ENCODE data around the gene PAPPA2.

DNA sequence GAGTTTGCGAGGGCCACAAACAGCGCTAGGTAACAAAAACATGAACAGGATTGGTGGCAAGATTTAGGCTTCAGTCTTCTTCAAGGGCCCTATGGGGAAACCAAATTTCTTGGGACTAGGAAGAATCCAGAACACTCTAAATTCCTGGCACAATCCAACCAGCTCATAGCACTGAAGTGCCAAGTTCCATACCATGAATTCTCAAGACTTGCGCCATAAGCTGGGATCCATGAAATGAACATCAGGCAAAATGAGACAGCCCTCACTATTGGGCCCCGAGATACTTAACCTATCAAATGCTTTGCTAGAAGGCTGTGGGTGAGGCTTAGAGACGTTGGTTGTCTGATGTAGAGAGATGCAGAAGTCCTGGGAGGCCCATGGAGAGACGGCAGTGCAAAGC, 322.1 kb downstream of the PAPPA2 start:
- TF ChIP-seq, protein P1, sequence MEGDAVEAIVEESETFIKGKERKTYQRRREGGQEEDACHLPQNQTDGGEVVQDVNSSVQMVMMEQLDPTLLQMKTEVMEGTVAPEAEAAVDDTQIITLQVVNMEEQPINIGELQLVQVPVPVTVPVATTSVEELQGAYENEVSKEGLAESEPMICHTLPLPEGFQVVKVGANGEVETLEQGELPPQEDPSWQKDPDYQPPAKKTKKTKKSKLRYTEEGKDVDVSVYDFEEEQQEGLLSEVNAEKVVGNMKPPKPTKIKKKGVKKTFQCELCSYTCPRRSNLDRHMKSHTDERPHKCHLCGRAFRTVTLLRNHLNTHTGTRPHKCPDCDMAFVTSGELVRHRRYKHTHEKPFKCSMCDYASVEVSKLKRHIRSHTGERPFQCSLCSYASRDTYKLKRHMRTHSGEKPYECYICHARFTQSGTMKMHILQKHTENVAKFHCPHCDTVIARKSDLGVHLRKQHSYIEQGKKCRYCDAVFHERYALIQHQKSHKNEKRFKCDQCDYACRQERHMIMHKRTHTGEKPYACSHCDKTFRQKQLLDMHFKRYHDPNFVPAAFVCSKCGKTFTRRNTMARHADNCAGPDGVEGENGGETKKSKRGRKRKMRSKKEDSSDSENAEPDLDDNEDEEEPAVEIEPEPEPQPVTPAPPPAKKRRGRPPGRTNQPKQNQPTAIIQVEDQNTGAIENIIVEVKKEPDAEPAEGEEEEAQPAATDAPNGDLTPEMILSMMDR (conservative IDR thresholded peaks at IDR 0.05; ENCODE audit: low read depth, low read length): no peak
- no peak for TF ChIP-seq MXI1 (IDR thresholded peaks at IDR 0.05; ENCODE audit: borderline replicate concordance, low read depth, low read length)
- TF ChIP-seq MAZ (IDR thresholded peaks at IDR 0.05; ENCODE audit: borderline replicate concordance, low read depth, low read length): no peak
- TF ChIP-seq CEBPB (IDR thresholded peaks at IDR 0.05; ENCODE audit: low read depth, low read length): no peak
